ENCODE results near the gene EBF3. TPM values are rescaled to one million over a fixed set of nuclear protein-coding genes. Genes with fewer than 3 reads are reported as not detected.

Gene EBF3
- total RNA-seq, 1 experiment from 2014 or later = 0.64 TPM

DNA sequence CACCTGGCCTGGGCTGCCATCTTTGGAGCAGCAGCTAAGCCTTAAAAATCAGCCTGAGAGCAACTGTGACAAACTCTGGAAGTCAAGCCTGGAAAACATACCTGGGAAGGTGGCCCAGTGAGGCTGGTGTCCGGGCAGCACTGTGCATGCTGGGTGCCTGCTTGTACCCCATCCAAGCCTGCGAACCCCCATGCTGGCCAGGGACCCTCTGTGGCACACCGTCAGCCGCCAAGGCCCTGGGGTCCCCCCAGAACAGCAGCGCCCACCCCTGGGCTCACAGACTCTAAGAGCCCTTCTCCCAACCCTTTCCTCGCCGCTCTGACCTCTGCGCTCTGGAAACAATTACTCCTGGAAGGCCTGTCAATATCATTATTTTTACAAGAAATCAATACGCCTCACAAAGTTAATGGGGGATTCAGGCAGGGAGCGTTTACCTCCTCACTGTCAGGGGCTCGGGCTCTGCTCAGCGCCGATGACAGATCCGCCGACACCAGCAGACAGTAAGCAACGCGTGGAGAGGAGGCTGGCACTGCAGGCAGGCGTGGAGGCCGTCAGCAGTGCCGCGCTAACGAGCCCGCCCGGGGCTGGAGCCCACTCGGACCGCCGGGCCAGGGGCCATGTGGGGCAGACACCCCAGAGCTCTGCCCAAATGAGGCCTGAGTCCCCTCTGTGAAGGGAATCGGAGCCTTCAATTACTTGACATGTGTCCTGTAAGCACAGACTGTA, 54.4 kb downstream of the EBF3 start:
- BruUV-seq (replicated peaks) = no TSS peak
- H3K27me3 ChIP-seq (ENCODE audit: control insufficient read depth, insufficient read depth, low read length) = no peaks in the 10 kb centered on the region; the same call in 1 of the 2 replicates
- POLR2A ChIA-PET = no interaction called here
- DNase-seq (ENCODE audit: low read depth, low spot score) = no peak
- intact Hi-C loops (cut with micrococcal nuclease; ENCODE audit: unreplicated experiment) = no loop called here
- TF ChIP-seq, protein P1, sequence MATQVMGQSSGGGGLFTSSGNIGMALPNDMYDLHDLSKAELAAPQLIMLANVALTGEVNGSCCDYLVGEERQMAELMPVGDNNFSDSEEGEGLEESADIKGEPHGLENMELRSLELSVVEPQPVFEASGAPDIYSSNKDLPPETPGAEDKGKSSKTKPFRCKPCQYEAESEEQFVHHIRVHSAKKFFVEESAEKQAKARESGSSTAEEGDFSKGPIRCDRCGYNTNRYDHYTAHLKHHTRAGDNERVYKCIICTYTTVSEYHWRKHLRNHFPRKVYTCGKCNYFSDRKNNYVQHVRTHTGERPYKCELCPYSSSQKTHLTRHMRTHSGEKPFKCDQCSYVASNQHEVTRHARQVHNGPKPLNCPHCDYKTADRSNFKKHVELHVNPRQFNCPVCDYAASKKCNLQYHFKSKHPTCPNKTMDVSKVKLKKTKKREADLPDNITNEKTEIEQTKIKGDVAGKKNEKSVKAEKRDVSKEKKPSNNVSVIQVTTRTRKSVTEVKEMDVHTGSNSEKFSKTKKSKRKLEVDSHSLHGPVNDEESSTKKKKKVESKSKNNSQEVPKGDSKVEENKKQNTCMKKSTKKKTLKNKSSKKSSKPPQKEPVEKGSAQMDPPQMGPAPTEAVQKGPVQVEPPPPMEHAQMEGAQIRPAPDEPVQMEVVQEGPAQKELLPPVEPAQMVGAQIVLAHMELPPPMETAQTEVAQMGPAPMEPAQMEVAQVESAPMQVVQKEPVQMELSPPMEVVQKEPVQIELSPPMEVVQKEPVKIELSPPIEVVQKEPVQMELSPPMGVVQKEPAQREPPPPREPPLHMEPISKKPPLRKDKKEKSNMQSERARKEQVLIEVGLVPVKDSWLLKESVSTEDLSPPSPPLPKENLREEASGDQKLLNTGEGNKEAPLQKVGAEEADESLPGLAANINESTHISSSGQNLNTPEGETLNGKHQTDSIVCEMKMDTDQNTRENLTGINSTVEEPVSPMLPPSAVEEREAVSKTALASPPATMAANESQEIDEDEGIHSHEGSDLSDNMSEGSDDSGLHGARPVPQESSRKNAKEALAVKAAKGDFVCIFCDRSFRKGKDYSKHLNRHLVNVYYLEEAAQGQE (IDR thresholded peaks at IDR 0.05; ENCODE audit: insufficient read depth in 1 of 2, low read depth in 2 of 2, low read length in 1 of 2) = no peak
- TF ChIP-seq, protein P2, sequence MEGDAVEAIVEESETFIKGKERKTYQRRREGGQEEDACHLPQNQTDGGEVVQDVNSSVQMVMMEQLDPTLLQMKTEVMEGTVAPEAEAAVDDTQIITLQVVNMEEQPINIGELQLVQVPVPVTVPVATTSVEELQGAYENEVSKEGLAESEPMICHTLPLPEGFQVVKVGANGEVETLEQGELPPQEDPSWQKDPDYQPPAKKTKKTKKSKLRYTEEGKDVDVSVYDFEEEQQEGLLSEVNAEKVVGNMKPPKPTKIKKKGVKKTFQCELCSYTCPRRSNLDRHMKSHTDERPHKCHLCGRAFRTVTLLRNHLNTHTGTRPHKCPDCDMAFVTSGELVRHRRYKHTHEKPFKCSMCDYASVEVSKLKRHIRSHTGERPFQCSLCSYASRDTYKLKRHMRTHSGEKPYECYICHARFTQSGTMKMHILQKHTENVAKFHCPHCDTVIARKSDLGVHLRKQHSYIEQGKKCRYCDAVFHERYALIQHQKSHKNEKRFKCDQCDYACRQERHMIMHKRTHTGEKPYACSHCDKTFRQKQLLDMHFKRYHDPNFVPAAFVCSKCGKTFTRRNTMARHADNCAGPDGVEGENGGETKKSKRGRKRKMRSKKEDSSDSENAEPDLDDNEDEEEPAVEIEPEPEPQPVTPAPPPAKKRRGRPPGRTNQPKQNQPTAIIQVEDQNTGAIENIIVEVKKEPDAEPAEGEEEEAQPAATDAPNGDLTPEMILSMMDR (IDR thresholded peaks at IDR 0.05) = no peak
- TF ChIP-seq SIN3A (IDR thresholded peaks at IDR 0.05; ENCODE audit: borderline replicate concordance, insufficient read depth, low read depth, low read length) (no peak), POLR2AphosphoS5 (IDR thresholded peaks at IDR 0.05; ENCODE audit: low read depth, low read length) (no peak), TCF7L2 (IDR thresholded peaks at IDR 0.05; ENCODE audit: low read depth, low read length) (no peak)
- CTCF ChIA-PET = no interaction called here
- no peak overlapping the region for H3K4me3 ChIP-seq (ENCODE audit: low read depth in 2 of 2, low read length in 2 of 2)
- in situ Hi-C loops (cut with HindIII; ENCODE audit: low pct_unique_long_range_greater_than_20kb, low sequenced_read_pairs) = no loop called here
- no peaks in the 10 kb centered on the region for H3K4me1 ChIP-seq (ENCODE audit: control insufficient read depth, insufficient read depth, low read length)
- no peaks in the 10 kb centered on the region for H3K9me3 ChIP-seq (ENCODE audit: control insufficient read depth, insufficient read depth, low read depth, low read length)
- no peak overlapping the region for H3K27ac ChIP-seq (ENCODE audit: low read length)
- no peaks in the 10 kb centered on the region for H3K36me3 ChIP-seq (ENCODE audit: control insufficient read depth, insufficient read depth, low read length)
- no peak for ATAC-seq

DNA sequence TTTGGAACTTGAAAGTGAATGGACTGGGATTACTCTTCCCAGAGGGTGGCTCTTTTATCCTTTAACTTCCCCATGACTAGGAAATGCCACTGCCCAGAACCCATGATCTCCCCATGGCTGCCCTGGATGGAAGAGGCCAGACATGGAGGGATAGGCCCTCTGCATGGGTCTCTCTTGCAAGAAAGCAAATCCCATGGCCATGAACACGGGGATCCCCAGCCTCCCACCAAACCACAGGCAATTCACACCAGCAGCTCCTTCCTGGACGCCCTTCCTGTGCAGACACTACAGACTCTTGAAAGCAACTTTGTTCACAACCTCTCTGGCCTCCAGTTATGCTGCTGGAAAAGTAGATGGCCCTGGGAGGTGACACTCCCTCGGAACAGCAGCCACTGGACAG, 55.0 kb downstream of the EBF3 start:
- in situ Hi-C loops (cut with HindIII; ENCODE audit: low pct_unique_long_range_greater_than_20kb, low sequenced_read_pairs) (no loop called here), intact Hi-C loops (cut with micrococcal nuclease; ENCODE audit: unreplicated experiment) (no loop called here)
- H3K4me3 ChIP-seq (ENCODE audit: low read depth in 2 of 2, low read length in 2 of 2) = no peak overlapping the region
- no peak overlapping the region for H3K27ac ChIP-seq (ENCODE audit: low read length)
- H3K27me3 ChIP-seq (ENCODE audit: control insufficient read depth, insufficient read depth, low read length) = no peaks in the 10 kb centered on the region; the same call in 1 of the 2 replicates
- no TSS peak for BruUV-seq (replicated peaks)
- ATAC-seq = no peak
- ChIA-PET POLR2A (no interaction called here), CTCF (no interaction called here)
- DNase-seq (ENCODE audit: low read depth, low spot score) = no peak
- H3K36me3 ChIP-seq (ENCODE audit: control insufficient read depth, insufficient read depth, low read length) = no peaks in the 10 kb centered on the region
- TF ChIP-seq SIN3A (IDR thresholded peaks at IDR 0.05; ENCODE audit: borderline replicate concordance, insufficient read depth, low read depth, low read length) (no peak), POLR2AphosphoS5 (IDR thresholded peaks at IDR 0.05; ENCODE audit: low read depth, low read length) (no peak), TCF7L2 (IDR thresholded peaks at IDR 0.05; ENCODE audit: low read depth, low read length) (no peak)
- TF ChIP-seq, protein P1 (IDR thresholded peaks at IDR 0.05; ENCODE audit: insufficient read depth in 1 of 2, low read depth in 2 of 2, low read length in 1 of 2) = no peak
- TF ChIP-seq, protein P2 (IDR thresholded peaks at IDR 0.05) = no peak
- no peaks in the 10 kb centered on the region for H3K4me1 ChIP-seq (ENCODE audit: control insufficient read depth, insufficient read depth, low read length)
- H3K9me3 ChIP-seq (ENCODE audit: control insufficient read depth, insufficient read depth, low read depth, low read length) = no peaks in the 10 kb centered on the region
